DMS153 treated with DMSO at 0.1 percent for 48 hours (cell line): ENCODE measurements around the gene RINT1.
A peak's percentile ranks its signal among the peaks of the same experiment; 100 is the strongest.

Experiments used
- DNase-seq: peaks from one replicate; lab custom pipeline; 2025; ENCODE audit not compliant: unreplicated experiment; lab: John Stamatoyannopoulos, UW

The RINT1 gene

GRCh38 chr7:105530546-105530945, 1.5 kb upstream of the RINT1 start:
- no peak for DNase-seq

- no peak for DNase-seq
Measured at GRCh38 chr7:105532709-105533460, 884 bp downstream of the RINT1 start.

GRCh38 chr7:105538339-105538738, 6.3 kb downstream of the RINT1 start:
- DNase-seq = no peak

- no peak for DNase-seq
Measured at GRCh38 chr7:105559926-105560325, 27.9 kb downstream of the RINT1 start.

- no peak for DNase-seq
Measured at GRCh38 chr7:105565190-105565589, 33.2 kb downstream of the RINT1 start.

GRCh38 chr7:105567024-105567423, 35.0 kb downstream of the RINT1 start:
- DNase-seq = no peak

- no peak for DNase-seq
Measured at GRCh38 chr7:105567821-105568220, 35.8 kb downstream of the RINT1 start.

GRCh38 chr7:105571891-105572290, 39.9 kb downstream of the RINT1 start:
- DNase-seq = no peak

GRCh38 chr7:105577251-105577650, 45.2 kb downstream of the RINT1 start:
- DNase-seq = no peak

- DNase-seq = no peak
Measured at GRCh38 chr7:105578496-105578895, 46.5 kb downstream of the RINT1 start.

- DNase-seq = no peak
Measured at GRCh38 chr7:105580022-105580740, 48.2 kb downstream of the RINT1 start.

GRCh38 chr7:105581066-105581811, 49.2 kb downstream of the RINT1 start, which contains the start of gene EFCAB10:
Gene EFCAB10 (minus strand): TSS chr7:105581493. CDS start chr7:105581463, 30 bp downstream.
- peak; percentile 71 for DNase-seq

GRCh38 chr7:105583061-105583460, 51.1 kb downstream of the RINT1 start:
- no peak for DNase-seq

GRCh38 chr7:105584165-105584564, 52.2 kb downstream of the RINT1 start:
- no peak for DNase-seq

GRCh38 chr7:105585850-105586500, 54.0 kb downstream of the RINT1 start:
- DNase-seq = no peak

GRCh38 chr7:105587909-105588635, 56.1 kb downstream of the RINT1 start:
- no peak for DNase-seq

GRCh38 chr7:105589356-105590077, 57.5 kb downstream of the RINT1 start:
- peak; percentile 70 for DNase-seq

GRCh38 chr7:105590793-105591192, 58.8 kb downstream of the RINT1 start:
- no peak for DNase-seq

GRCh38 chr7:105591522-105591921, 59.5 kb downstream of the RINT1 start:
- DNase-seq = no peak

- no peak for DNase-seq
Measured at GRCh38 chr7:105594034-105594433, 62.0 kb downstream of the RINT1 start.
